GM19043 (cell line): ENCODE measurements around the gene ADTRP.

Source experiments
- ATAC-seq: cut with Tn5 transposase; IDR thresholded peaks from one replicate; pipeline ENCODE4 v1.9.1; 2021; ENCODE audit warnings: low read depth; ENCODE audit not compliant: unreplicated experiment

The ADTRP gene

DNA sequence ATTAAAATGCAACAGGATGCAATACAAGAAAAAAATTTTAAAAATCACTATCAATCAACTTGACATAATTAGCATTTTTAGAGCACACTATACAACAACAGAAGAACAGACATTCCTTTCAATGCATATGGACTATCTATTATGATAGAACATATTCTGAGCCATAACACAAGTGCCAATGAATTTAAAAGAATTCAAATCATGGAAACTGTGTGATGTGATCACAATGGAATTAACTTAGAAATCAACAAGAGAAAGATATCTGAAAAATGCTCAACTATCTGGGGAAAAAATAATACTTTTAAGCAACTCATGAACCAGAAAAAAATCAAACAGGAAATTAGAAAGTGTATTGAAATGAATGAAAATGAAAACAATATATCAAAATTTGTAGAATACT is 106.3 kb downstream of the ADTRP start:
- no peak for ATAC-seq

DNA sequence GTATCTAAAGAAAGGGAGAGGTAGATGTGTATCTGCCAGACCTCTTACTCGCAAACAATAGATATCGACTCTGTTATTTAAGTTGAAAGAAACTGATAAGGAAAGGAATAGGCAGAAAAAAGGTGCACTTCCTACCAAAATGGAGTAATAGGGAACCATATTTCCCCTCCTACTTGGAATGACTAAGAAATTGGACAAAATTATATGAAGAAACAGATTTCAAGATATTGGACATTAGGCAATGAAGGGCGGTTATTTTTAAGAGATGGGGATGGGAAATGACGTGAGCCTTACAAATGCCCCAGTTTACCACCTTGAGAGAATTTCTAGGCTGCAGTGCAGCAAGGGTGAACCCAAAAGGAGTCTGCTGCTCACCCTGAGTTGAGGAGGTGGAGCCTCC is 108.9 kb downstream of the ADTRP start:
- no peak for ATAC-seq

DNA sequence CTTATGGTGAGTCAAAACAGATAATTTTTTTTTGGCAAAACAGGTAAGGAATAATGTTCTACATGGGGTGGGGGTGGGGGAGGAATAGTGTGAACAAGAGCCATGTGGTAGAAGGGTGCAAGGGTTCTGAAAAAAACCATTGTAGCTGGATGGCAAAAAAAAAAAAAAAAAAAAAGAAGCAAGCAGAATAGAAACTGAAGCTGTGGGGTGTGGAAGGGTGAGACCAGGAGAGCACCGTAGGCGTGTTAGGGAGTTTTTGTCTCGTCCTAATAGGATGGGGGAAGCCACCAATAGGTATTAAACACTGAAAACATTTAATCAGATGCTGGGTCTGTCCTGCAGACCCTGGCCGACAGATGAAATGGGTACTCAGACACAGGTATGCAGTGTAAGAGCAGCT is 110.1 kb downstream of the ADTRP start:
- ATAC-seq, result no peak

DNA sequence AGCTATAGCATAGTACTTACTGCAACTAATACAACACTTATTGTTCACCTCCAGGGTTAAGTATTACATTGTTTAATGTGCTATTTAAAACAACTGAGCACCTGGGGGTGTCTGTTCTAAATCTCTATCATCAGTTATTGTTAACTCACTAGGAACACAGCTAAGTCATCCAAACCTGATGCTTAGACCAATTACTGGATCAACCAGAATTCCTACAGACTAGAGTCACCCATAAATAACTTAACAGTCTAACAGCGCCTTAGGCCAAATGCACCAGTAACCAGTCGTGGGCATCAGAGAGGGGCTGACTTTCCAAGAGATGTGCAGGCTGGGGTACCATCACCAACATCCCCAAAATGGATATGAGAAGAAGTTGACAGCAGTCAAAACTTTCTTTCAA is 110.7 kb downstream of the ADTRP start:
- no peak for ATAC-seq

DNA sequence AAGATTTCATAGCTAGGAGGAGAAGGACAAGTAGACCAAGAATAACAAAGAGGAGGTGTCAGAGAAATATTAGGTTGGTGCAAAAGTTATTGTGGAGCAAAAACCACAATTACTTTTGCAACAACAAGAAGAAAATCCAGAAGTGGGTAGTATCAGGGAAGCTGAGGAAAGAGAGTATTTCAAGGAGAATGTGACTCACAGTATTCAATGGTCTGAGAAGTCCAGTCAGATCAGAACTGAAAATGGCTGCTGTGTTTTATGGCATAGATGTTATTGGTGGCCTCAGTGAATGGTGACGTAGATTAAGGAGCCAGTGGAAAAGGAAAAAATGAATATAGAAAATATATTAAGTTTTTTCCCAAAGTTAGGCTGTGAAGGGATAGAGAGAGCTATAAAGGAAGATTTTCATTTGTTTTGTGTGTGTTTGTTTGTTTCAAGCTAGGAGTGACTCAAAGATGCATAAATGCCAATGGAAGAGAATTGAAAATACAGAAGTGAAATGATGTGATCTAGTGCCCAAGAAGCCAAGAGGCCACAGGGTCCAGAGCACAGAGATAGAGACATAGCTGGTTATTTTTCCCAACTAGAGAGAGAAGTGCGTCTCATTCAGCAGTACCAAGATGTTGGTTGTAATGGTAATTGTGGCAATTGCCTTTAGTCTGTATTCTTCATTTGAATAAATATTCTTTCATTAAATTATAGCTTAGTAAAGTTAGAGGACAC is 112.8 kb downstream of the ADTRP start:
- ATAC-seq, result no peak
